Activated T-cell treated with anti-CD3 and anti-CD28 coated beads for 48 hours (primary cell): ENCODE results near the gene STX10.
A peak's percentile ranks its signal among the peaks of the same experiment; 100 is the strongest.

Experiments used
- DNase-seq: peaks from one replicate; pipeline ENCODE4 v3.0.0-alpha.2; 2020; ENCODE audit warnings: low read depth

Gene STX10

DNA sequence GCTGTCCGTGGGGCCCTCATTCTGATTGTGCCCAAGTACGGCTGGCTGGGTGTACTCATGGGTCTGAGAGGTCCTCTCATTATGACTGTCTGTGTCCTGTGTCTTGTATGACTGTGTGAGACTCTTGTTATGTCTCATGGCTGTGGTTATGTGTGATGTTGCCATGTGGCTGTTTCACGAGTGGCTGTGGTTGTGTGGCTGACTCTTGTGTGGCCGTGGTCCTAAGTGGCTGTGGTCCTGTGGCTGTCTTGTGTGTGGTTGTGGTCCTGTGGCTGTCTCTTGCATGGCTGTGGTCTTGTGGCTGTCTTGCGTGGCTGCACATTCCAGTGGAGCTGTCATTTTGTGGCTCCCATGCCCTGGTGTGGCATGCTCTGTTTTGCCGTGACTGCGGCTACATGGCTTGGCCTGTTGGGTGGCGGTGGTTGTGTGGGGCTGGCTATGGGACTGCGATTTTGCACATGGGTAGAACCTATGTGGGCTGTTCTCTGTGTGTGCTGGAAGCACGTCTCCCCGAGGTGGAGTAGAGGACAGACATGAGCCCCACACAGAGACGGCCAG is 50.1 kb downstream of the STX10 start:
- peak; percentile 66 for DNase-seq

DNA sequence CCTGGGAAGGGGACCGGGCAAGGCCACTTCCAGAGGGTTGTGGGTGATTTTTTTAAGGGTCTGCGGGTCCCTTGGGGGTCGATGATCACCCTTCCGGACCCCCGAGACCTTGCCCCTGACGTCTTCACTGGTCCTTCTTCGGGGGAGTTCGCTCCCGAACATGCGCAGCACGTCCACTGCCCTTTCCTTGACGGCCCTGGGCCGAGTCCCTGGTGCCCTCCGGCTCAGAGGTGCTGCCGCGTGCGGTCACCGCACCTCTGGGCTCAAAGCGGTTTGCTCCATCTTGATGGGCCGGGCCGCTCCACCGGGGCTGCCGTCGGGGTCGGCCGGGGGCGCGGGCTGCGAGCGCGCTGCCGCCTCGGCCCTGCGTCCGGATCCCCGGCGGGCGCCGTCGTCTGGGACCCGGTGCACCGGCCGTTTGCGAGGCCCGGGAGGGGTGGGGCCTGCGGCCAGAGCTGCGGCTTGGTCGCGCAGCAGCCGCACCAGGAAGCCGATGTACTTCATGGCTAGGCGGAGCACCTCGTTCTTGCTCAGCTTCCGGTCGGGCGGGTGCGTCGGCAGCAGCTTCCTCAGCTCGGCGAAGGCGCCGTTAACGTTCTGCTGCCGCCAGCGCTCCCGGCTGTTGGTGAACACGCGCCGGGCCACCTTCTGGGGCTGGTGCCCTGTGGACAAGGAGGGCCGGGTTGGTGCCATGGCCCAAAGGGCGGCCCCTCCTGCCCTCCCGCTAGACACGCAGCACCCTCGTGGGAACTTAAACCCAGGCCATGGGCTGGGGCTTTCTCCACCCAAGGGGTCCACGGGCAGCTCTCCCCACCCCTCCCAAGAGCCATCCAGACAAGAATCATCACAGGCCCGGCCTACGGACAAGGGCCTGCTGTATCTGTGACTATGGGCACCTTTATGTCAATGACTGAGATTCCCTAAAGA is 50.8 kb downstream of the STX10 start:
- peak; percentile 68 for DNase-seq

- DNase-seq, result no peak
These were observed 51.7 kb downstream of the STX10 start for GRCh38 chr19:13098277-13099072.

DNA sequence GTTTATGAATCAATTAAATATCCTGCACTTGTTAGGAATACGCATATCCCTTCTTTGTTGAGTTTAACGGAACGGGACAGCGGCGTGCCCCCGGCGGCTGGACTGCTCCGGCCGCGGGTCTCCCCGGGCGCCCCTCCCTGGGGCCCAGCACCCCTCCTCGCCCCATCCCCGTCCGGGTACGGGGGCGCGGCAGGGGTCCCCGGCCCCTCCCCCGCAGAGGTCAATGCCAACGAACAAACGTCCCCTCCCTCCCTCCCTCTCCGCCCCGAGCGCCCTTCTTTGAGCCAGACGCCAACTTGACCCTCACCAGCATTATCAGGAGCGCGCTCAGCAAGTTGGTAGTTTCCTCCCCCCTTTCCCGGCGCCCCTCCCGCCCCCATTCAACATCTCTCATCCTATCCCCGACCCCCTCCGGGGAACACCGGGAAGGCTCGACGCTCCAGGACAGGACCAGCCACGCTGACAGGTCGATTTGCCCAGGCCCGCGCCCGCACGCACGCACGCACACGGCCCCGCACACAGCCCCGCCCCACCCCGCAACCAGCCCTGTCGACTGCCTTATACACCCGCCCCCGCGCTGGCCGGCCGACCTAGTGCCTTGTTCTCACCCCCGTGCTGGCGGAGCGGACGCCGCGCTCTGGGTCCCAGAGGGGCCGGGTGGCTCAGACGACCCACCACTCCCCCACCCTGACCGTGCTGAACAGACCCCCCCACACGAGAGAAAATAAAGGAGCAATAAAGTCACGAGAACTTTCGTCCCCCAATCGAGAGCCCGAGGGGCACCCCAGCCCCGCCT is 52.5 kb downstream of the STX10 start:
- DNase-seq, result no peak

- no peak for DNase-seq
These were observed 53.1 kb downstream of the STX10 start for GRCh38 chr19:13097033-13097462.

DNA sequence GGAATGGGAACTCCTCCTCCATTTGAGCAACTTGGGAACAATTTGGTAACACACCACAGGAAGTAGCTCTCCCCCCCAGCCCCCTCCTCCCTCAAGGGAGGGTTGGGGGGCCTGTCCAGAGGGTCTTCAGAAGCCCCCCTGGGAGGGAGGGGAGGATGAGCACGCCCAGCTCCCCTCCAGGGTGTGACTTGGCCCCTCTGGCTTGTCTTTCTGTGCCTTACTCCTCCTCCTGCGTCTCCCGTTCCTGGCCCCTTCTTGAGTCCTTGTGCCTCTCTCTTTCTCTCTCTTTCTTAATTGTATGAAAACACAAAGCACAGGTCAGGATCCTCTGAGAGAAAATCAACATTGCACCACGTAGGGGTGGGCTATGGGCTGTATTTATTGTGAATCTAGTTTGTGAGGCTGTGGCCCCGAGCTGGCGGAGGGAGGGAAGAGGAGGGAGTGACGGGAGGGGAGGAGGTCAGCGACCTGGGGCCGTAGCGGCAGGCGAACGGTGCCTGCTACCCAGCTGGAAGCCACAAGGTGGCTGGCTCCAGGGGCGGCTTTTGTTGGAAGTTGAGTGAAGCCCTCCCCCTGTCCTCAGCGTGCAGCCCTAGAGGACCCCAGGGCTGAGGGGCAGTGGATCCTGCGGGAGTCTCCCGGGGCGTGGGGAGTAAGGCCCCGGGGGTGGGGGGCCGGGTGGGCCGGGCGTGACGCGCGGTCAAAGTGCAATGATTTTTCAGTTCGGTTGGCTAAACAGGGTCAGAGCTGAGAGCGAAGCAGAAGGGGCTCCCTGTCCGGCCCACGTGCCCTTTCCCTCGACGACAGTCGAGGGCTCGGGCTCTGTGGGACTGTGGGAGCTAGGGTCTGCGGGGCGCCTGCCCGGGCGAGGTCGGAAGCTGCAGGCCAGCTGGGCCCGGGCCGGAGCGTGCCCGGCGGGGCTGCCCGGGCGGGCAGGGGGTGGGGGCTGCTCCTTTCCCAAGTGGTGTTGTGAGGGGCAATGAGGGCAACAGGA is 53.9 kb downstream of the STX10 start:
- no peak for DNase-seq

GRCh38 chr19:13095393-13095784 is 54.8 kb downstream of the STX10 start:
- DNase-seq, result no peak

DNA sequence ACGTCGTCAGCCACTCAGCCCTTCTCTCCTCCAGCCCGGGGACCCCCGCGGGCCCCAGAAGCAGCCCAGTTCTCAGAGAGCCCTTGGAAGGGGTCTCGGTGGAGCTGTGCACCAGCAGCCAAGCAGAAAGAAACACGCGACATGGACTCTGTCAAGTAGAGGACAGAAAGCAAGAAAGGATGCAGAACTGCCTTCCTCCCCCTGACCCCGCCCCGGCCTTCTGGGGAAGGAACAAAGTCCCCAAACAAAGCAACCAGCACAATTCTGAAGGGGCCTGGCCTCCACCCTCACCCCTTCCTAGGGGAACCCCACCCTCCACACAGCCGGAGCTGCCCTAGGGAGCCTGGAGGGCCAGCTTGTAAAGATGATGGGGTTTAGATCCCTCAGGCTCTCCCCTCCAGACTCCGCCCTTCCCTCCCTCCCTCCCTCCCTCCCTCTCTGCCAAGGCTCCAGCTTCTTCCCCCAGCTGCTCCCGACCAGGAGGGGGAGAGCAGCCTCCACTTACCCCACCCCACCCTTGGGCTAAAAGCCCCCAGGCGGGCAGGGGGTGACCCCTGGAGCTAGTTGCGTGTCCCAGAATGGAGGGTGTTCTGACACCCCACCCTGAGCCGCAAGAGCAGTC is 55.3 kb downstream of the STX10 start:
- no peak for DNase-seq

GRCh38 chr19:13094106-13094504 is 56.1 kb downstream of the STX10 start:
- DNase-seq, result no peak
